HG03442 (cell line): ENCODE results near the gene PPP1R3E.

Experiments used
- ATAC-seq: cut with Tn5 transposase; IDR thresholded peaks from one replicate; pipeline ENCODE4 v1.9.1; 2021; ENCODE audit warnings: mild to moderate bottlenecking, moderate library complexity; ENCODE audit not compliant: unreplicated experiment

The PPP1R3E gene

DNA sequence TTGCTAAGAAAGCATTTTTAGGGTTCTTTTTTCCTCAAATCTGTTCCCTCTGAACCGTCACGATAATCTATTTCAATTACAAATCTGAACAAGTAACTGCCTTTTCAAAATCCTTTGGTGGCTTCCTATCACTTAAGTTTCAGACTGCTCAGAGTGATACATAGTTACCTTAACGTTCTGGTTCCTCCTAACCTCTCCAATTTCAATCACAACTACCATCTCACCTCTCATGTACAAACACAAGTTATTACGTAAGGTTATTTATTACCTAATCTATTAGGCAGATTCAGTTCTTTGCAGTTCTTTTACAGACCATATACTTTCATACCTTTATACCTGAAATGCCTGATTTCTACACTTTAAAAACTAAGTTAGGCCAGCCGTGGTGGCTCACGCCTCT lies 52.8 kb downstream of the PPP1R3E start:
- no peak for ATAC-seq

DNA sequence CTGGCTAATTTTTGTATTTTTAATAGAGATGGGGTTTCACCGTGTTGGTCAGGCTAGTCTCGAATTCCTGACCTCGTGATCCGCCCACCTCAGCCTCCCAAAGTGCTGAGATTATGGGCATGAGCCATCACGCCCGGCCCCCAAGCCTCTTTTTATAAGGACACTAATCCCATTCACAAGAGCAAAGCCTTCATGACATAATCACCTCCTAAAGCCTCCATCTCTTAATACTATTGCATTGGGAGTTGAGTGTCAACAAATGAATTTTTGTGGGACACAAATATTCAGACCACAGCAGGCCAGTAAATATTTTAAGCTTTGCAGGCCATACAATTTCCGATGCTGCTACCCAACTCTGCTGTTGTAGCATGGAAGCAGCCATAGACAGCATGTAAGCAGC lies 54.1 kb downstream of the PPP1R3E start:
- ATAC-seq = no peak
